GM18951 (cell line): Measurements from ENCODE around the gene TSKS.

ENCODE experiments used
- POLR2A ChIP-seq: IDR thresholded peaks from 4 replicates; pipeline ENCODE4 v1.6.1; 2011; ENCODE audit warnings: mild to moderate bottlenecking; ENCODE audit not compliant: insufficient read length, insufficient read depth; ENCODE audit errors: extremely low read depth
- in situ Hi-C: fragments of 300-500 bp; cut with MboI; formaldehyde crosslinking; loops from one replicate; pipeline ENCODE4 v1.12.0; 2022; ENCODE audit warnings: low sequenced_read_pairs, mixed read lengths, inconsistent platforms; ENCODE audit not compliant: unreplicated experiment

TSKS gene

DNA sequence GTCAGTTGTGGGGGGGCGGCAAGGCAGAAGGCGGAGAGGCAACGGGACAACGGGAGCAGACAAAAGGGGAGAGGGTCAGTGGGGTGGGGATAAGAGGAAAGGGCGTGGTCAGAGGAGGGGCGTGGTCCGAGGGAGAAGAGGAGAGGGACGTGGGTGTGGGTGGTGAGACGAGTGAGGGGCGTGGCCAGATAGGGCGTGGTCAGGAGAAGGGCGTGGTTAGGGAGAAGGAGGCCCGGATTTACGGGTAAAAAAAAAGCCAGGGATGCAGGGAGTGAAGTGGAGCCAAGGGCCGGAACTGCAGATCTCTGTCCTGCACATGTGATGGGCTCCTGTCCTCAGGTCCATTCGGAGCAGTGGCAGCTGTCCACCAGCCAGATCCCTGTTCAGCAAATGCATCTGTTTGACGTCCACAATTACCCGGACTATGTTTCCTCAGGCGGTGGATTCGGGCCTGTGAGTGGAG is 50.7 kb downstream of the TSKS start:
- TF ChIP-seq POLR2A = no peak
- in situ Hi-C loops = no loop called here

DNA sequence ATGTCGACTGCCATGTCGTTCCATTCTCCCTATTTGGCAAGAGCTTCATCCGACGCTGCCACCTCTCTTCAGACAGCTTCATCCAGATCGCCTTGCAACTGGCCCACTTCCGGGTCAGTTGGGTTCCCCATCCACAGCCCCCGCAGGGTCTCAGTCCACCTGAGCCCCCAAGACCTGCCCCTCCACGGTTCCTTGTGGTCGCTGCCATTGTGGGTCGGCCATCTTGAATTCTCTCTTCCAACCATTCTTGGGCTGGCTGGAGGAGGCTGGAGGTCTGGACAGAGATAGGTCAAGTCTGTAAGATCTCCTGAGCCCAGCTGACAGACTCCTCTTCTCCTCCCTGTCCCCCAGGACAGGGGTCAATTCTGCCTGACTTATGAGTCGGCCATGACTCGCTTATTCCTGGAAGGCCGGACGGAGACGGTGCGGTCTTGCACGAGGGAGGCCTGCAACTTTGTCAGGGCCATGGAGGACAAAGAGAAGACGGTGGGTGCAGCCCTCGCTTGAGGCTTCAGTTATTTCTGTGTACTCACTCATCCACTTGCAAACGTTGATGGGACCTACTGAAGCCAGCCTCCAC is 52.6 kb downstream of the TSKS start:
- in situ Hi-C loops = no loop called here
- no peak for TF ChIP-seq POLR2A

DNA sequence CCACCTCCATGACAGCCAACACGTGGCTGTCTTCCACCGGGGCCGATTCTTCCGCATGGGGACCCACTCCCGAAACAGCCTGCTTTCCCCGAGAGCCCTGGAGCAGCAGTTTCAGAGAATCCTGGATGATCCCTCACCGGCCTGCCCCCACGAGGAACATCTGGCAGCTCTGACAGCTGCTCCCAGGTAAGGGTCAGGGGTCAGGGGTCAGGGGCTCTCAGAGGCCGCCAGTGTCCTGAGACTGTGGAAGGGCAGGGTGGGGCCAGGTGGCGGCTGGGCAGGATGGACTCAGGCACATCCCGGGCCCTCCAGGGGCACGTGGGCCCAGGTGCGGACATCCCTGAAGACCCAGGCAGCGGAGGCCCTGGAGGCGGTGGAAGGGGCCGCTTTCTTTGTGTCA is 57.2 kb downstream of the TSKS start:
- TF ChIP-seq POLR2A = no peak
- in situ Hi-C loops = no loop called here

DNA sequence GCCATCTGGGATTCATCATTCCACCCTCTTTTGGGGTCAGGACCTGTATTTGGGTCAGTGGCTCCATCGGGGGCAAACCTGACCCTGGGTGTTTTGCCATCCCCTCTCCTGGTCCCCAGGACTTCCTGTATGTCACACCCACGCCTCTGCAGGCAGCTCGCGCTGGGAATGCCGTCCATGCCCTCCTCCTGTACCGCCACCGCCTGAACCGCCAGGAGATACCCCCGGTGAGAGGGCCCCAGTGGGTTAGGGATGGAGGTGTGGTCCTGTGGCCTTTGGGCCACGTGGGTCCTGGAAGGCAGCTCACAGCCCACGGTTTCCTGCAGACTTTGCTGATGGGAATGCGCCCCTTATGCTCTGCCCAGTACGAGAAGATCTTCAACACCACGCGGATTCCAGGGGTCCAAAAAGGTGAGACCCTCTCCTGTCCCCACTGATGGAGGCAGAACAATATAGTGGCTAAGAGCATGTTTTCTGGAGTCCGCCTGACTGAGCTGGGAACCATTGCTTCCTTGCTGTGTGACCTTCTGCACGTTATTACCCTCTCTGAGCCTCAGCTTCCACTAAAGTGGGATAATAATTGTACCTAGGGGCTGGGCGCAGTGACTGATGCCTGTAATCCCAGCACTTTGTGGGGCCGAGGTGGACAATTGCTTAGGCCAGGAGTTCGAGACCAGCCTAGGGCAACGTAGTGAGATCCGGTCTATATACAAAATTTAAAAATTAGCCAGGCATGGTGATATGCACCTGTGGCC is 58.0 kb downstream of the TSKS start:
- TF ChIP-seq POLR2A = no peak
- in situ Hi-C loops = no loop called here

DNA sequence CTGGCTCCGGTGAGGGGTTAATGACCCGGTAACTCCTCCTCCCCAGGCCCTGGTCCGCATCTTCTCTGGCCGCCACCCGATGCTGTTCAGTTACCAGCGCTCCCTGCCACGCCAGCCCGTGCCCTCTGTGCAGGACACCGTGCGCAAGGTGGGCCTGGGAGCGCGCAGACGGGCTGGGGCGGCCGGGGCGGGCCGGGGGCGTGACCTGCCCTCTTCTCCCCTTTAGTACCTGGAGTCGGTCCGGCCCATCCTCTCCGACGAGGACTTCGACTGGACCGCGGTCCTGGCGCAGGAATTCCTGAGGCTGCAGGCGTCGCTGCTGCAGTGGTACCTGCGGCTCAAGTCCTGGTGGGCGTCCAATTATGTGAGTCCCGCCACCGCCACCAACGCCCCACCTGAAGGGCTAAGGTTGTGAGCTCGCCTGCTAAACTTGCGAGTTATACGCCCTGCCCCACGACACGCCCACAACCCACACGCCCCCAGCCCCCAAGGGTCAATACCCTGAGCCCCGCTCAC is 61.8 kb downstream of the TSKS start:
- in situ Hi-C loops = no loop called here
- TF ChIP-seq POLR2A = no peak

DNA sequence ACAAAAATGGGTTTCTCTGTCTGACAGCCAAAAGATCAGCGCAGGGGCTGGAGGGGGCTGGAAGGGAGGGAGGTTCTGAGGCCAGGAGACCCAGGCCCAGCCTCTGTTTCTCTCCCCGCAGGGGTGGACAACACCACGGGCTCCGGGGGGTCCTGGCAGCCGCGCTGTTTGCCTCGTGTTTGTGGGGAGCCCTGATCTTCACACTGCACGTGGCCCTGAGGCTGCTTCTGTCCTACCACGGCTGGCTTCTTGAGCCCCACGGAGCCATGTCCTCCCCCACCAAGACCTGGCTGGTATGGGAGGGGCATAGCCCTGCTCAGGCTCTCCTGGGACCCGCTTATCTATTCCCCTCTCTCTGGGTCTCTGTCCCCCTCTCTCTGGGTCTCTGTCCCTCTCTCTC is 62.5 kb downstream of the TSKS start:
- no peak for TF ChIP-seq POLR2A
- in situ Hi-C loops = no loop called here

DNA sequence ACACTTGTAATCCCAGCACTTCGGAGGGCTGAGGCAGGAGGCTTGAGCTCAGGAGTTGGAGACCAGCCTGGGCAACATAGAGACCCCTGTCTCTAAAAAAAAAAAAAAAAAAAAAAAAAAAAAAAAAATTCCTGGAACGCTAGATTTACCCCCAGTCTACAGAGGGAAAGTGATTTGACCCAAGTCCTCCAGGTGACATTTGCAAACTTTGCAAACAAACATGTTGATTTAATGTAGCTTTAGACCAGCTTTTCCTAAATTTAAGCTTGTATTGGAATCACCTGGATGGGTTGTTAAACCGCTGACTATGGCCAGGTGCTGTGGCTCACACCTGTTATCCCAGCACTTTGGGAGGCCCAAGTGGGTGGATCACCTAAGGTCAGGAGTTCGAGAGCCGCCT is 63.7 kb downstream of the TSKS start:
- no peak for TF ChIP-seq POLR2A
- in situ Hi-C loops = no loop called here

DNA sequence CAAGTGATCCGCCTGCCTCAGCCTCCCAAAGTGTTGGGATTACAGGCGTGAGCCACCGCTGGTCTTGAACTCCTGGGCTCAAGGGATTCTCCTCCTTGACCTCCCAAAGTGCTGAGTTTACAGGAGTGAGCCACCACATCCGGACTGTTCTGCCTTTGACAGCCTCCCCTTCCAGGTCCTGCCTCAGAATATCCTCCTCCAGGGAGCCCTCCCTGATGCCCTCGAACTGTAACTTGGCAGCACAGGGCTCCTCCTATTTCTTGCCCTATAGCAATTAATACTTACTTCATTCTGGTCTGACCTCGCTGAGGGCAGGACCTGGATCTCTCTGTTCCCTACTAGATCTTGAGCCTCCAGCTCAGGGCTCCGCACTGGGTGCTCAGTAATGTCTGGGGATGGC is 66.2 kb downstream of the TSKS start:
- TF ChIP-seq POLR2A = no peak
- in situ Hi-C loops = no loop called here

DNA sequence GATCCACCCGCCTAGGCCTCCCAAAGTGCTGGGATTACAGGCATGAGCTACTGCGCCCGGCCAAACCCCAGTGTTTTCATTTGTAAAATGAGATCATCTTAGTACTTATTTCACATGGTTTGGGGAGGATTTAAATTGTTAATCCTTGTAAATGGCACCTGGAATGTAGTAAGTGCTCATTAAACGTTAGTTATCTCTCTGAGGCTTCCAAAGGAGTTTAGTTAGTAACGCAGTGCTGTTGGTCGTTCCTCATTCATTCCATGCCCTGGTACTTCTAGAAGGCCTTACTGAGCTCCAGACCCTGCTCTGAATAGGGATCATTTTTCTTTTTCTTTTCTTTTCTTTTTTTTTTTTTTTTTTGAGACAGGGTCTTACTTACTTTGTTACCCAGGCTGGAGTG is 67.0 kb downstream of the TSKS start:
- in situ Hi-C loops = no loop called here
- TF ChIP-seq POLR2A = no peak

DNA sequence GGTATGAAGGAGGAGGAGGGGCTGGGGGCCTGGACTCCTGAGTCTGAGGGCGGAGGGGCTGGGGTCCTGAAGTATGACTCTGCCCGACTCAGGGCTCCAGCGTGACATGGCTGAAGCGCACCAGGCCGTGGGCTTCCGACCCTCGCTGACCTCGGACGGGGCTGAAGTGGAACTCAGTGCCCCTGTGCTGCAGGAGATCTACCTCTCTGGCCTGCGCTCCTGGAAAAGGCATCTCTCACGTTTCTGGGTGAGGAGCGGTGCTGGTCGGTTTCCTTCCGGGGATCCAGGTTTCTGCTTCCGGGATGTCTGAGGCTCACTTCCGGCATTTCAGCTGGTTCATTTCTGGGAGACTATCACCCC is 71.0 kb downstream of the TSKS start:
- TF ChIP-seq POLR2A = no peak
- in situ Hi-C loops = no loop called here

DNA sequence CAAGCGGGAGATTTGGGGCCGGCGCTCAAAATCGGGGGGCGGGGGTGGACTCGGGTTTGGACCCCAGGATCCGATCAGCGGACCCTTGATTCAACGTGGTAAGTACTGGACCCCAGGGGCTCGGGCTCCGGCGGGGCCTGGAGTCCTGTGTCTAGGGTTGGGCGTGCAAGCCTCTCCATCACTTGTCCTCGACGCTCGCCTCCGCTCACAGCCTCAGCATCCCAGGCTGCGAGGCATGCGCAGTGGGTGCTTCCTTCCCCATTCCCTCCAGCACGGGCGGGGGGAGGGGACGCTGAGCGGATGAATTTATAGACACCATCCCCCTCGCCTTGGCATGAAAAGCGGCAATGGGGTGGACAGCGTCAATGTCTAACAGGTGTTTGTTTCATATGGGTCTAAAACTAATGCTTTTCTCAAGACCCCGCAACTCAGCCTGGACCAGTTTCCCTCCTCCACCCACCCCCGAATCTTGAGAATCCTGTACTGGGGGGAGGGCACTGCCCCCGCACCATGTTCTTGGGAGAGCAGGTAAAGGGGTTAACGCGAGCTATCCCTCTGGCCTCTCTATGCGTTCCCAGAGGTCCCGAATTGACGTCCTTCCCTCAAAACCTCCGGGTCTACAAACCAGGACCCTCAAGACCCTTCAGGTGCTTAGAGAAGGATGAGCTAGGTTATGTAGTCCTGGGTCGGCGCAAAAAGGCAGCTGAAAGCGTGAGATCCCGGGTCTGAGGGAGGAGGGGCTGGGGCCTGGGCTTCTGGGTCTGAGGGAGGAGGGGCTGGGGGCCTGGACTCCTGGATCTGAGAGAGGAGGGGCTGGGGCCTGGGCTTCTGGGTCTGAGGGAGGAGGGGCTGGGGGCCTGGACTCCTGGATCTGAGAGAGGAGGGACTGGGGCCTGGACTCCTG is 71.6 kb downstream of the TSKS start:
- in situ Hi-C loops = no loop called here

DNA sequence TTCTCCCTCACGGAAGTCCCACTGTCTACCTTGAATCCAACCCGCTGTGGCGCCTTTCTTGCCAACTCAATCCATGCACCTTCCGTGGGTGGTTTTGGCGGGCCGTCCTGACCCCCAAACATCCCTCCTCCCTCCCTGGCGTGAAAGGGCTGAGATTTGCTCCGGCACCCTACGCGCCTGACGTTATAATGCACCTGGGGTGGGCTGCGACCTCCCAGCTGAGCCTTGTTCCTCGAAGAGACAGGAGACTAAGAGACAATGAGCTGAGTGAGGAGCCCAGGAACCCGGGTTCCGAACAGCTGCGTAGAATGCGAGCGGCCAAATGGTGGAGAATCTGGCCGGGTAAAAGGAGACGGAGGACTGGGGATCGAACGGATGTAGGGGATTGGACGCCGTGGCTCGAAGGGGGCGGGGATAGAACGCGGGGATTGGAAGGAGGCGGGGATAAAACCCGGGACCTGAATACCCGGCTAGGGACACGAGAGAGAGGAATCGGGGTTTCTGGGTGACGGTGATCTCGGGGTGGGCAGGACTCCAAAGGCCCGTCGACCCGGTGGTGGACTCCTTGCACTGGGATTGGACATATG is 72.4 kb downstream of the TSKS start, which contains the start of gene CPT1C:
Gene CPT1C, plus strand, starts transcription at position 461 of the 587 bp plus-strand sequence. CDS start 1,137 bp downstream, outside the sequence.
- in situ Hi-C loops = no loop called here
- TF ChIP-seq POLR2A = no peak

More for the DNA sequence above, 71.6 kb downstream of the TSKS start:
- no peak for TF ChIP-seq POLR2A
